Measurements from ENCODE around the gene FBLIM1.

The FBLIM1 gene

DNA sequence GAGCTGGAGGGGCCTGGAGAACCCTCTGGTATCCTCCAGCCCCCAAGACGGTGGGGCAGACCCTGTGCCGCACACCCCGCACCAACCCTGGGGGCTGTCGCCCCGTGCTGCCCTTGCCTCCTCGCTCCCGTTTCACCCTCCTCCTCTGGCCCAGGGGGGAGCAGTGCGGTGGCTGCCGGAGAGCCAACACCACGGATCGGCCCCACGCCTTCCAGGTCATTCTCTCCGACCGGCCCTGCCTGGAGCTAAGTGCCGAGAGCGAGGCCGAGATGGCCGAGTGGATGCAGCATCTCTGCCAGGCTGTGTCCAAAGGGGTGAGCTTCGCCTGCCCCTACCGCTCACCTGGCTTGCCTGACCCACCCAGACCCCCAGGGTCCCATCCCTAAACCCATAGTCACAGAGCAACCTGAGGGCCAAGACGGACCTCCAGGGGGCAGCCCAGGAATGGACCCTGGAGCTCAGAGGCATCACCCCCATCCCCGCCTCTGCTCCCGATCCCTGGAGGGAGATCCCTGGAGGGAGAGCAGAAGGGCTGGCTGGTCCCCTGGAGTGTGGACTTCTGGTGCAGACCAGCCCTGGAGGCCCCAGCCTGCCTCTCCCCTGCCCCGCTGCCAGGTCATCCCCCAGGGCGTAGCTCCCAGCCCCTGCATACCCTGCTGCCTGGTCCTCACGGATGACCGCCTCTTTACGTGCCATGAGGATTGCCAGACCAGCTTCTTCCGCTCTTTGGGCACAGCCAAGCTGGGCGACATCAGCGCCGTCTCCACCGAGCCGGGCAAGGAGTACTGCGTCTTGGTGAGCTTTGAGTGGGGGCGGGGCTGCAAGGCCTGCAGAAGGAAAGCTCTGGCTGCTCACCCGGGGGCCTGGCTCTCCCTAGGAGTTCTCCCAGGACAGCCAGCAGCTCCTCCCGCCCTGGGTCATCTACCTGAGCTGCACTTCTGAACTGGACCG, 26.6 kb upstream of the FBLIM1 start:
- DNase-seq: no peak

DNA sequence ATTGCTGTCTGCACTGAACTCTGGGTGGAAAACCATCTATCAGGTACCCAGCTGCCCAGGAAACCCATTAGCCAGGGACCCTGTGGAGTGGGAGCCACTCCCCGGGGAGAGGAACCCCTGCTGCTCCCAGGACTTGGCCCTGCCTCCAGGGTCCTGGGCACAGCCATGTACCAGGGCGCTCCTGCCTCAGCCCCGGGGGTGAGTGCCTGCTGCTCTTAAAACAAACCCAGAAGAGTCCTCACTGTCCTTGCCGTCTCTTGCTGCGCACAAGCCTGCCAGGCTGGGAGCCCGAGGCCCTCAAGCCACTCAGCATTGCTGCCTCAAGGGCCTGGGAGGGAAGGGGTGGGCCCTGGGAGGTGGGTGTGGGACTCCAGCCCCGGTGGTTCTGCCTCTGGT, 25.9 kb upstream of the FBLIM1 start:
- no peak for DNase-seq

- no peak for DNase-seq
Observed at GRCh38 chr1:15733218-15733725, 25.3 kb upstream of the FBLIM1 start.

DNA sequence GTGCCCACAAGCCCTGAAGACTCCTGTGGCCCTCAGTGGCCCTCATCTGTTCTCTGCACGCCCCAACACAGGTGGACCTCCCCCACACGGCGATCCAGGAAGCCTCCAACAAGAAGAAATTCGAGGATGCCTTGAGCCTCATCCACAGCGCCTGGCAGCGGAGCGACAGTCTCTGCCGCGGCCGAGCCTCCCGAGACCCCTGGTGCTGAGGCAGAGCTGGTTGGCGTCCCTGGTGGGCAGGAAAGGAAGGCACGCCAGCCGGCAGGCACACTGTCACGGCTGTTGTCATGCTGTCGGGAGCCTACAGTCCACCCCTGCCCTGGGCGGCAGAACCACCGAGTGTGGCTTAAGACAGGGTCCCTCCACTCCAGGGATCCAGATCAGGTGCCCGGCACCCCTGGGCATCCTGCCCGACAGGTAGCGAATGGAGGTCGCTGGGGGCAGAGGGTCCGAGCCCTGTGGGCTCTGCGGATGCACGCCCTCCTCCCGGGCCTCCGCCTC, 24.8 kb upstream of the FBLIM1 start:
- DNase-seq: no peak

DNA sequence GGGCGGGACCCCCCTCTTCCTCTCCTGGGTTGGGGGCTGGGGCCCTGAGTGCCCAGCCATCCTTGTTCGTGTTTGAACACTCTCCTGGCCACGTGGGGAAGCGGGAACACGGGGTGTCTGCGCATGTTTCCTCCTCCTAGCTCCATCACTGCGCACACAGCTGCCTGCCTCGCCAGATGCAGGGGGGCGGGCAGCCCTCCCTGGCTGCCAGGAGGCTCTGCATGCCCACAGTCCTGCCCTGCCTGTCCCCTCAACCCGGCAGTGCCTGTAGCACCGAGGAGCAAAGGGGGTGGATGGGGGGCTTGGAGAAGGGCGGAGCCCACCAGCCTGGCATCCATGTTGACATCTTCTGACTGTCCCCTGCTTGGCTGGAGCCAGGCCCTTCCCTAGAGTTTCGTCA, 24.3 kb upstream of the FBLIM1 start:
- DNase-seq: no peak

GRCh38 chr1:15734901-15735300, 23.7 kb upstream of the FBLIM1 start:
- DNase-seq: no peak

- no peak for DNase-seq
Observed at GRCh38 chr1:15735304-15736037, 23.1 kb upstream of the FBLIM1 start.

- no peak for DNase-seq
Observed at GRCh38 chr1:15736038-15736891, 22.3 kb upstream of the FBLIM1 start, which contains the start of gene SLC25A34. Gene SLC25A34, plus strand, starts transcription at chr1:15736258. Its CDS starts 228 bp downstream, at chr1:15736486.

DNA sequence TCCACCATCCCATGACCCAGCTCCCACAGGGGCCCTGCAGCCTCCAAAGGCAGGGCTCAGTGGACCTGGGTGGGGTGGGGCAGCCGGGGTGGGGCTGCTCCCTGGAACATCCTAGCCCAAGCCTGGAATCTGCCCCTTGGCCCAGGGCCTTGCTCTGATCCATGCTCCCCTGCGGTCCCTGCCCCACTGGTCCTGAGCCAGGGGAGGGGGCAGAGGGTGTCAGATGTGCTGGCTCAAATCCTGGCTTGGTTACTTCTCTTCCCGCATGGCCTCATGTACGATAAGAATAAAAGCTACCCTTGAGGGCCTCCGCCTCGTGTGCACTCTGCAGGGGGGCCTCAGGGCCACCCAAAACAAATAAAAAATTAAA, 21.7 kb upstream of the FBLIM1 start:
- DNase-seq: no peak

DNA sequence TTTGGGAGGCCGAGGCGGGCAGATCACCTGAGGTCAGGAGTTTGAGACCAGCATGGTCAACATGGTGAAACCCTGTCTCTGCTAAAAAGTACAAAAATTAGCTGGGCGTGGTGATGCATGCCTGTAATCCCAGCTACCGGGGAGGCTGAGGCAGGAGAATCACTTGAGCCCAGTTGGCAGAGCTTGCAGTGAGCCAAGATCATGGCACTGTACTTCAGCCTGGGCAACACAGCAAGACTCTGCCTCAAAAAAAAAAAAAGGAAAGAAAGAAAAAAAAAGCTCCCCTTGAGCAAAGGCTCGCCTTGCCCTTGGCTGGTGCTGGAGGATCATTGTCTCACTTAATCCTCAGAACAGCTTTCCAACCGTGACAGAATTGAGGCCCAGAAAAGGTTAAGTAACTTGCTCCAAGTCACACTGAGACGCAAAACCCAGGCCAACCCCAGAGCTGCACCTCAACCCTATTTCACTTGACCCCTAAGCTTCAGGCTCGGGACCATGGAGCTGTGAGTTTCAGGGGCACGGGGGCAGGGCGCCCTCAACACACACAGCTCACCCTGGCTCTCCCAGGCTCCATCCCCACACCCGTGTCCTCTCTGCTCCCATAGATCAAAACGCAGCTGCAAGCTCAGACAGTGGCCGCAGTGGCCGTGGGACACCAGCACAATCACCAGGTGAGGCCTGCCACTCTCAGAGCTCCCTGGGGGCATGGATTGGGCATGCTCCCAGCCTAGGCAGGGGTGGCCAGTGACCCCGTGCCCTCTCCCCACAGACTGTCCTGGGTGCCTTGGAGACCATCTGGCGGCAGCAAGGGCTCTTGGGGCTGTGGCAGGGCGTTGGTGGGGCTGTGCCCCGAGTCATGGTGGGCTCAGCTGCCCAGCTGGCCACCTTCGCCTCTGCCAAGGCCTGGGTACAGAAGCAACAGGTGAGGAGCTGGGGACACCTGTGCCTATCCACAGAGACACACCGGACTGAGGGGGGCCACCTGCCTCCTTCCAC, 21.0 kb upstream of the FBLIM1 start:
- DNase-seq: no peak

GRCh38 chr1:15738416-15739113, 20.0 kb upstream of the FBLIM1 start:
- no peak for DNase-seq

DNA sequence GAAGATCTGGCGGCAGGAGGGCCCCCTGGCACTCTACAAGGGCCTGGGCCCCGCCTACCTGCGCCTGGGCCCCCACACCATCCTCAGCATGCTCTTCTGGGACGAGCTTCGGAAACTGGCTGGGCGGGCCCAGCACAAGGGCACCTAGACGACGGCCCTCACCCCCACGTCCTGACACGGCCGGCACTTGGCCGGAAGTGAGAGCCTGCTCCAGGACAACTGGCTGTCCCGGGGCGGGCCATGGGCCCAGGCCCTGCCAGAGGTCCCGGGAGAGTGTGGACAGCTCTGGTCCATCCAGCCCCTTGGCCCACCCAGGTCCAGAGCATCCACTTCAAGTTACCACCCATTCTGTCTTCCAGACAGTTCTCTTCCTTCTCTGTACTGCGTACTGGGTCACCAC, 19.3 kb upstream of the FBLIM1 start:
- no peak for DNase-seq

GRCh38 chr1:15739745-15740144, 18.9 kb upstream of the FBLIM1 start:
- DNase-seq: no peak

DNA sequence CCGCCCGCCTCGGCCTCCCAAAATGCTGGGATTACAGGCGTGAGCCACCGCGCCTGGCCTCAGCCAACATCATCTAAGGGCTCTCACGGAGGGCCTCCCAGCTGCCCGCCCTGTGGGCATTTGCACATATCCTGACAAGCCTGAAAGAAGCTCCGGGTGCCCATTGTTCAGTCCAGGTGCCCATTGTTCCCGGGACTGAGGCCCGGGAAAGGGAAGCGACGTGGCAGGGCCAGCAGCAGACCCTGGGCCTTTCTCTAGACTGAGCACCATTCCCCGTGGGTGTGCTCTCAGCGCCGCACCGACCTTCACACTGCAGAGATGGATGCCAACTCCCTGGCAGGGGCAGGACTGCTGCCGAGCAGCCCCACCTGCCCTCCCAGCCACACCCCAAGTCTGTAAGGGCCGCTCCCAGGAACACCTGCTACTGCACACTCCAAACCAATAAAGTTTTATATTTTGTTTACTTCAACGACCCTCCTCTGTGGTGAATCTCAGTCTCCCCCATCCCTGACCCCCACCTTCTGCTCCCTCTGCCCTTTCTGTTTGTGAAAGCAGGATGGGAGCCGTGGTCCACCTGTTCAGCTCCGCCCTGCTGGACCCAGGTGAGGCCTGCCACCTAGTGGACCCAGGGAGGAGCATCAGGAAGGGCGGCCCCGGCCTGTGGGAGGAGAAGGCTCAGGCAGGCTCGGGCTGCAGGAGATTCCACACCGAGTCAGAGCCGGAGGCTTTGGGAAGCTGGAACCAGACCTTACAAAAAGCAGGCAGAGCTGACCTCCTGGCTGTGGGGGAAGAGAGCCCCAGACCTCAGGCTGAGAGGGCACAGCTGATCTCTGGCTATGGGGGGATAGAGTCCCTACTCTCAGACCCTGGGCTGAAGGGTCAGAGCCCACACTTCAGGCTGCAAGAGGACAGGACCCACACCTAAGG, 17.4 kb upstream of the FBLIM1 start:
- DNase-seq: peak; percentile 74

DNA sequence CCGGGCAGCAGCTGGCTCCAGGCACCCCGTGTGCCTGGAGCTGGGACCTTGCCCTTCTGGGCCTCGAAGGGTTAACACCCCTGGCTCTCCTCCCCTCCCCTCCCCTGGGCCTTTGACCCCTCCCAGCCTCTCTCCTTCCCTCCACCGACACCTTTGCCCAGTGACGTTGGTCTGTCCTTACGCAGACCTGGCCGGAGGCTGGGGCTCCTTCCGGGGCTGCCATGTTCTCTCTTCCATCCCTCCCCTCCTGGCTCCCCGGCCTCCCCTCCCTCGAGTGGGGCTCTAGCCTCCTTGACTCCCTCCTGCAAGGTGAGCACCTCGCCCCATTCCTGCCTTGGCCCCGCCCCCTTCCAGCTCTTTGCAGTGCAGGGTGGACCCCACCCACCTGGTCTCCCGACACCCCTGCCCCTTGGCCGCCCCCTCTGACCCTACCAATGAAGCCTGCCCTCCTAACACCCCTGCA, 16.2 kb upstream of the FBLIM1 start, which contains the start of gene TMEM82:
Gene TMEM82 (plus strand): TSS at position 161 of the 463 bp plus-strand sequence. CDS start 61 bp downstream, at position 222.
- DNase-seq: no peak

DNA sequence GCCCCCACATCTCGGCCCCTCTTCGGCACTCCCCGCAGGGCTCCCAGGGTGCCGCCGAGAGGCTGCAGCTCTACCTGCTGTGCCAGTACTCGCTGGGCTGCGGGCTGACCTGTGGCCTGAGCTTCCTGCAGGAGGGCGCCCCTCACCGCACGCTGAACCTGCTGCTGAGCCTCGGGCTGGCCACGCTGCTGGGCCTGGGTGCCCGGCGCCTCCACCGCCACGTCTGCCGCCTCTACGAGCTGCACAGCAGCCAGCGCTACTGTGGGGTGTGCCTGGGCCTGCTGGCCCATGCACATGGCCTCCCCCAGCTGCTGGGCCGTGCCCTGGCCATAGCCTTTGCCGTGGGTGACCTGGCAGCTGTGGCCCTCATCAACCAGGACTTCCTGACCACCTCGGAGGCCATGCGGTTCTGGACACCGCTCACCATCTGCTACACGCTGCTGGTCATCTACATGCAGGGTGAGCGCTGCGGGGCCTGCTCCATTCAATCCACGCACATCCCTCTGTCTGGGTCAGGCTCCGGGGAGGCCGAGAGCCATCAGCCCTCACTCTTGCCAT, 14.4 kb upstream of the FBLIM1 start:
- DNase-seq: no peak

GRCh38 chr1:15747378-15747777, 11.2 kb upstream of the FBLIM1 start:
- DNase-seq: no peak

GRCh38 chr1:15748264-15748663, 10.3 kb upstream of the FBLIM1 start:
- DNase-seq: no peak
